ENCODE results near the gene KRTAP2-3.
"Not testable (repeated sequence)": the region's sequence is repeated elsewhere in the genome, so short reads cannot be mapped to it uniquely, and the experiment has no call there.

KRTAP2-3 gene

DNA sequence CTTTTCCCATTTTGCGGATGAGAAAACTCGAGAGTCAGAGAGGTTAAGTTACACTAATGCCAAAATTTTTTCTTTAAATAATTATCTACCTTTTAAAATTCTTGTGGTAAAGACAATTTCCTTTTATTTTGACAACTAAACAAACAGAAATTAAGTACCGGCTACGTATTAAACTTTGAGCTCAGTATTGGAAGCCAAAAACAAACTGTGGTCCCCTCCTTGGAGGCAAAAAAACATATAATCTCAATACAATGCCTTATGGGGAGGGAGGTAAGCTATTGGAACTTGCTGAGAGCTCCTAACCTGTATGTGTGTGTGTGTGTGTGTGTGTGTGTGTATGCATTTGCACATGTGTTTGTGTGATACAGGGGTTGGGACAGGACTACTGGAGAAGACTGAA is 3.5 kb upstream of the KRTAP2-3 start:
- no peak overlapping the region for H3K4me3 ChIP-seq (replicated peaks; ENCODE audit: low read depth, low read length)
- TF ChIP-seq, protein P1, sequence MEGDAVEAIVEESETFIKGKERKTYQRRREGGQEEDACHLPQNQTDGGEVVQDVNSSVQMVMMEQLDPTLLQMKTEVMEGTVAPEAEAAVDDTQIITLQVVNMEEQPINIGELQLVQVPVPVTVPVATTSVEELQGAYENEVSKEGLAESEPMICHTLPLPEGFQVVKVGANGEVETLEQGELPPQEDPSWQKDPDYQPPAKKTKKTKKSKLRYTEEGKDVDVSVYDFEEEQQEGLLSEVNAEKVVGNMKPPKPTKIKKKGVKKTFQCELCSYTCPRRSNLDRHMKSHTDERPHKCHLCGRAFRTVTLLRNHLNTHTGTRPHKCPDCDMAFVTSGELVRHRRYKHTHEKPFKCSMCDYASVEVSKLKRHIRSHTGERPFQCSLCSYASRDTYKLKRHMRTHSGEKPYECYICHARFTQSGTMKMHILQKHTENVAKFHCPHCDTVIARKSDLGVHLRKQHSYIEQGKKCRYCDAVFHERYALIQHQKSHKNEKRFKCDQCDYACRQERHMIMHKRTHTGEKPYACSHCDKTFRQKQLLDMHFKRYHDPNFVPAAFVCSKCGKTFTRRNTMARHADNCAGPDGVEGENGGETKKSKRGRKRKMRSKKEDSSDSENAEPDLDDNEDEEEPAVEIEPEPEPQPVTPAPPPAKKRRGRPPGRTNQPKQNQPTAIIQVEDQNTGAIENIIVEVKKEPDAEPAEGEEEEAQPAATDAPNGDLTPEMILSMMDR (IDR thresholded peaks at IDR 0.05; ENCODE audit: low read length, missing control alignments) = no peak
- no peak for DNase-seq (ENCODE audit: low read depth)

- DNase-seq (ENCODE audit: low read depth) = peak; percentile 65
- TF ChIP-seq, protein P1 (IDR thresholded peaks at IDR 0.05; ENCODE audit: low read length, missing control alignments) = no peak
- no peak overlapping the region for H3K4me3 ChIP-seq (replicated peaks; ENCODE audit: low read depth, low read length)
Observed at GRCh38 chr17:41061964-41062363, 2.0 kb upstream of the KRTAP2-3 start.

DNA sequence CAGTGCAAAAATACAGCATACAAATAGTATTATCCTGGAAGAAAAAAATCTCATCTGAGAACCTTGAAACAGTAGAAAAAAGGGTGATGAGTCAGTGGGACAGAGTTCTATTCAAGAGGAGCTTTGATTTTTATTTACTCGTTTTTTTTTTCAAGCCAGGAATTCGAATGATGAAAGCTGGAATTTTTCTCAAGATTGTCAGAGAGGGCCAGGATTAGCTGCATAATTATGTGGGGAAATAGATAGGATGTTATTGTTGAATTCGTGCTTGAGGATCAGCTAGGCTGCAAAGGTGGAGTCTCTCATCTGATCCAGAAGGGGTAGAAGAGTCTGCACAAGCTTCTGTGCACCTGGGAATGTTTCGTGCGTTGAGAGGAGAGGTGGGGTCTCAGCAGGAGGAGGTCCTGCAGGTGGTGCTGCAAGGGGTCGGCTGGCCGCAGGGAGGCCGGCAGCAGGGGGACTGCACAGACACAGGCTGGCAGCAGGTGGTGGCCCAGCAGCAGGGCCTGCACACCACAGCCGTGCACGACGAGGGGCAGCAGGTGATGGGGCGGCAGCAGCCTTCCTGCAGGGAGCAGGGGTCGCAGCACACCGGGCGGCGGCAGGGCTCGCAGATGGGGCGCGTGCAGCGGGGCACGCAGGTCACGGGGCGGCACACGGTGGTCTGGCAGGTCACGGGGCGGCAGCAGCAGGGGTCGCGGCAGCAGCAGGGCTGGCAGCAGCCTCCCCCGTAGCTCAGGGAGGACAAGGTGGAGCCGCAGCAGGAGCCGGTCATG is 450 bp downstream of the KRTAP2-3 start:
- not testable (repeated sequence) for H3K4me3 ChIP-seq (replicated peaks; ENCODE audit: low read depth, low read length)
- DNase-seq (ENCODE audit: low read depth) = peak; percentile 49

- no peak overlapping the region for H3K4me3 ChIP-seq (replicated peaks; ENCODE audit: low read depth, low read length)
- DNase-seq (ENCODE audit: low read depth) = no peak
- TF ChIP-seq, protein P1 (IDR thresholded peaks at IDR 0.05; ENCODE audit: low read length, missing control alignments) = no peak
Observed at GRCh38 chr17:41058741-41059140, 1.2 kb downstream of the KRTAP2-3 start.

GRCh38 chr17:41057547-41057946 is 2.4 kb downstream of the KRTAP2-3 start:
- TF ChIP-seq, protein P1 (IDR thresholded peaks at IDR 0.05; ENCODE audit: low read length, missing control alignments) = no peak
- DNase-seq (ENCODE audit: low read depth) = no peak
- H3K4me3 ChIP-seq (replicated peaks; ENCODE audit: low read depth, low read length) = no peak overlapping the region

DNA sequence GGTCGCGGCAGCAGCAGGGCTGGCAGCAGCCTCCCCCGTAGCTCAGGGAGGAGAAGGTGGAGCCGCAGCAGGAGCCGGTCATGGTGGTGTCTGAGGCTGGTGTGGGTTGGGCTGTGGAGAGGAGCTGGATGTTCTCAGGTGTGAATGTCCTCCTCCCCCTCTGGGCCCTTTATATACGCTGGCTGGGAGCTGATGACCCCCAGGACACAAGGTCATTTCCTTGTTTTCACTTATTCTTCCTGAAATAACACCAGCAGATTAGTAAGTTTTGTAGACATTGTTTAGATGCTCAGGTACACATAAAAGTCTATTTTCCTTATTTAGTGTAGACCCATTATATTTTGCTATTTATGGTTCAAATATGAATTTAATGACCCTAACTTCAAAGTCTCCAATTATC is 4.8 kb downstream of the KRTAP2-3 start, which contains the start of gene KRTAP2-2:
TSS of gene KRTAP2-2 (minus strand) at position 101 of the 400 bp plus-strand sequence. CDS start at position 82, 19 bp downstream.
- DNase-seq (ENCODE audit: low read depth); H3K4me3 ChIP-seq (replicated peaks; ENCODE audit: low read depth, low read length): not testable (repeated sequence)

GRCh38 chr17:41054556-41054955 is 5.4 kb downstream of the KRTAP2-3 start:
- not testable (repeated sequence) for H3K4me3 ChIP-seq (replicated peaks; ENCODE audit: low read depth, low read length)

GRCh38 chr17:41054025-41054424 is 5.9 kb downstream of the KRTAP2-3 start:
- TF ChIP-seq, protein P1 (IDR thresholded peaks at IDR 0.05; ENCODE audit: low read length, missing control alignments) = no peak
- no peak overlapping the region for H3K4me3 ChIP-seq (replicated peaks; ENCODE audit: low read depth, low read length)
- no peak for DNase-seq (ENCODE audit: low read depth)

More at GRCh38 chr17:41054556-41054955, 5.4 kb downstream of the KRTAP2-3 start:
- DNase-seq (ENCODE audit: low read depth) = not testable (repeated sequence)

All from fibroblast of pulmonary artery (primary cell).